ENCODE results near the gene AQP12A.
"Not testable (repeated sequence)": the region's sequence is repeated elsewhere in the genome, so short reads cannot be mapped to it uniquely, and the experiment has no call there.

The AQP12A gene

DNA sequence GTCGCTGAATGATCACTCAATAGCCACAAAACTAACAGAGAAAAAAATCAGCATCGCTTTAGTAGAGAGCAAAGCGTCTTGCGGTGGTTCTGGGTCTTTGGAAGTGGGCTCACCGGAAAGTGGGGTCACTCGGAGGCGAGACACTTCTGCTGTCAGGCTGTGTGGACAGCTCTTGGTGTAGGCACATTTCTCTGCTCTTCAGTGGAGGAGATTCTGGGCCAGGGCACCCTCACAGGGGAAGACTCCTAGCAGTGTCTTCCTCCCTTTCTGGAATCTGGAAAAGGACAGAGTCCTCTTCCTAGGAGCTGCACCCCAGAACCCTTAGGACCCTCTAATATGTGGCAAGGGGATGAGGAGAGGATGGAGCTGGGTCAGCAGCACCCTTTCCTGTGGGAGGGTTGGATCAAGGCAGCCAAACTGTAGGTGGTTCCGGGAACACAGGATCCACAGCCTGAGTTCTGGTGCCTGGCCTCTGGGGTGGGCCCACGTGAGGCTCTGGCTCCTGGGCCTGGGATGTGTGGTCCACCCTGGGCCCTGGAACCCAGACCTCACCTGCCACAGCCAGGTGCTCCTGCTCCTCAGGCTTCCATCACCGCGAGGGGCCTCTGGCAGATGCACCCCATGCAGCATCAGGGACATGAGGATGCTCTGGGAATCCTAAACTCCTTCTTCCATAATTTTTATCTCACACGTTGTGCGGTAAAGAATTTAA is 41.3 kb upstream of the AQP12A start:
- Histone ChIP-seq H2AFZ (ENCODE audit: low read length) (no peak overlapping the region), H2BK120ac (ENCODE audit: low read depth, low read length) (no peak overlapping the region), H3K27ac (replicated peaks; ENCODE audit: low read length) (no peak overlapping the region), H2AK5ac (ENCODE audit: low read depth, low read length) (no peak overlapping the region), H3K14ac (ENCODE audit: low read length) (no peak overlapping the region), H3K23ac (ENCODE audit: low read depth, low read length, poor library complexity) (no peak overlapping the region), H3K4me3 (ENCODE audit: low read length in 2 of 2) (no peak overlapping the region), H3K4me1 (ENCODE audit: control insufficient read depth in 2 of 2, insufficient read depth in 1 of 2, low read depth in 1 of 2, low read length in 2 of 2) (peaks cover 4 to 8% of the 10 kb centered on the region in 2 donors), H3K4ac (ENCODE audit: low read length) (no peak overlapping the region), H2BK12ac (ENCODE audit: low read length) (no peak overlapping the region), H3K9ac (ENCODE audit: low read depth, low read length, poor library complexity) (no peak overlapping the region), H3K4me2 (ENCODE audit: insufficient read depth, low read length, poor library complexity, severe bottlenecking) (no peak overlapping the region), H4K8ac (ENCODE audit: low read depth, low read length) (peak overlapping the region; percentile 75), H3K9me3 (replicated peaks in 1 of 2; ENCODE audit: control insufficient read depth in 2 of 2, insufficient read depth in 1 of 2, low read depth in 1 of 2, low read length in 2 of 2) (peaks cover 0 to 5% of the 10 kb centered on the region in 2 donors), H3K27me3 (ENCODE audit: control insufficient read depth in 3 of 3, insufficient read depth in 3 of 3, low read depth in 1 of 3, low read length in 3 of 3) (peaks cover 0 to 65% (median 0%) of the 10 kb centered on the region in 3 experiments), H3K18ac (ENCODE audit: low read length) (no peak overlapping the region), H3K36me3 (replicated peaks in 1 of 2; ENCODE audit: control insufficient read depth in 2 of 2, insufficient read depth in 2 of 2, low read length in 2 of 2) (no peaks in the 10 kb centered on the region), H2BK5ac (ENCODE audit: low read length) (no peak overlapping the region), H4K91ac (ENCODE audit: low read depth, low read length, poor library complexity) (no peak overlapping the region), H3K79me1 (ENCODE audit: low read depth, low read length) (no peaks in the 10 kb centered on the region), H2BK15ac (ENCODE audit: low read length) (no peak overlapping the region)
- WGBS, 2 donors (ENCODE audit: extremely low coverage in 2 of 2, insufficient read length in 2 of 2, insufficient replicate concordance in 1 of 2) = no CpG with 5 or more reads among the region's 13 CpGs
- DNase-seq (ENCODE audit: low spot score) = no peak

DNA sequence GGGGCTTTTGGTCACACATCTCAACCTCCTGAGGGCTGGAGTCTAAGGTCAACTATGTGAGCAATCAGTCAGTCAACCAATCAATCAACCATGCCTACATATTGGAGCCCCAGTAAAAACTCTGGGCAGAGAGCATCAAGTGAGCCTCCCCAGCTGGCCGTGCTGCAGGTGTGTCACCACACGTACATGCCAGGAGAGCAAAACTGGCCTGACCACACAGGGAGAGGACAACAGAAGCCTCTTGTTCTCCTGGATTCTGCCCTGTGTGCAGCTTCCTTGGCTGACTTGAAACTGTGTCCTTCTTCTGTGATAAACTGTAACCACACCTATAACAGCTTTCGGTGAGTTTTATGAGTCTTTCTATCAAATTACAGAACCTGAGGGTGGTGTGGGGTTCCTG is 40.5 kb upstream of the AQP12A start:
- H4K91ac ChIP-seq (ENCODE audit: low read depth, low read length, poor library complexity) = no peak overlapping the region
- H3K4me3 ChIP-seq (ENCODE audit: low read length in 2 of 2) = no peak overlapping the region
- H2AFZ ChIP-seq (ENCODE audit: low read length) = no peak overlapping the region
- no peak overlapping the region for H4K8ac ChIP-seq (ENCODE audit: low read depth, low read length)
- peaks cover 4 to 8% of the 10 kb centered on the region in 2 donors for H3K4me1 ChIP-seq (ENCODE audit: control insufficient read depth in 2 of 2, insufficient read depth in 1 of 2, low read depth in 1 of 2, low read length in 2 of 2)
- H2AK5ac ChIP-seq (ENCODE audit: low read depth, low read length) = no peak overlapping the region
- no peak for DNase-seq (ENCODE audit: low spot score)
- no peak overlapping the region for H2BK12ac ChIP-seq (ENCODE audit: low read length)
- no CpG with 5 or more reads among the region's 3 CpGs for WGBS, 2 donors (ENCODE audit: extremely low coverage in 2 of 2, insufficient read length in 2 of 2, insufficient replicate concordance in 1 of 2)
- no peak overlapping the region for H2BK15ac ChIP-seq (ENCODE audit: low read length)
- peaks cover 0 to 5% of the 10 kb centered on the region in 2 donors for H3K9me3 ChIP-seq (replicated peaks in 1 of 2; ENCODE audit: control insufficient read depth in 2 of 2, insufficient read depth in 1 of 2, low read depth in 1 of 2, low read length in 2 of 2)
- H3K4ac ChIP-seq (ENCODE audit: low read length) = no peak overlapping the region
- H3K36me3 ChIP-seq (replicated peaks in 1 of 2; ENCODE audit: control insufficient read depth in 2 of 2, insufficient read depth in 2 of 2, low read length in 2 of 2) = no peaks in the 10 kb centered on the region
- no peak overlapping the region for H3K18ac ChIP-seq (ENCODE audit: low read length)
- no peak overlapping the region for H3K27ac ChIP-seq (replicated peaks; ENCODE audit: low read length)
- H3K27me3 ChIP-seq (ENCODE audit: control insufficient read depth in 3 of 3, insufficient read depth in 3 of 3, low read depth in 1 of 3, low read length in 3 of 3) = peaks cover 0 to 67% (median 0%) of the 10 kb centered on the region in 3 experiments
- H2BK120ac ChIP-seq (ENCODE audit: low read depth, low read length) = no peak overlapping the region
- H3K4me2 ChIP-seq (ENCODE audit: insufficient read depth, low read length, poor library complexity, severe bottlenecking) = no peak overlapping the region
- no peaks in the 10 kb centered on the region for H3K79me1 ChIP-seq (ENCODE audit: low read depth, low read length)
- H3K23ac ChIP-seq (ENCODE audit: low read depth, low read length, poor library complexity) = no peak overlapping the region
- no peak overlapping the region for H3K14ac ChIP-seq (ENCODE audit: low read length)
- H2BK5ac ChIP-seq (ENCODE audit: low read length) = no peak overlapping the region
- no peak overlapping the region for H3K9ac ChIP-seq (ENCODE audit: low read depth, low read length, poor library complexity)

- Histone ChIP-seq H4K91ac (ENCODE audit: low read depth, low read length, poor library complexity) (no peak overlapping the region), H2AFZ (ENCODE audit: low read length) (peak overlapping the region; percentile 17), H2BK5ac (ENCODE audit: low read length) (no peak overlapping the region), H3K14ac (ENCODE audit: low read length) (no peak overlapping the region), H2BK15ac (ENCODE audit: low read length) (no peak overlapping the region), H3K4me2 (ENCODE audit: insufficient read depth, low read length, poor library complexity, severe bottlenecking) (no peak overlapping the region), H2BK12ac (ENCODE audit: low read length) (no peak overlapping the region), H3K18ac (ENCODE audit: low read length) (no peak overlapping the region), H3K4ac (ENCODE audit: low read length) (no peak overlapping the region), H3K27ac (replicated peaks; ENCODE audit: low read length) (no peak overlapping the region), H3K27me3 (ENCODE audit: control insufficient read depth in 3 of 3, insufficient read depth in 3 of 3, low read depth in 1 of 3, low read length in 3 of 3) (peaks cover 0 to 30% (median 2%) of the 10 kb centered on the region in 3 experiments), H2AK5ac (ENCODE audit: low read depth, low read length) (no peak overlapping the region), H3K4me1 (ENCODE audit: control insufficient read depth in 2 of 2, insufficient read depth in 1 of 2, low read depth in 1 of 2, low read length in 2 of 2) (no peaks in the 10 kb centered on the region), H3K9ac (ENCODE audit: low read depth, low read length, poor library complexity) (no peak overlapping the region), H3K23ac (ENCODE audit: low read depth, low read length, poor library complexity) (no peak overlapping the region), H3K9me3 (replicated peaks in 1 of 2; ENCODE audit: control insufficient read depth in 2 of 2, insufficient read depth in 1 of 2, low read depth in 1 of 2, low read length in 2 of 2) (peaks cover 0 to 3% of the 10 kb centered on the region in 2 donors), H3K79me1 (ENCODE audit: low read depth, low read length) (no peaks in the 10 kb centered on the region), H4K8ac (ENCODE audit: low read depth, low read length) (no peak overlapping the region), H3K4me3 (ENCODE audit: low read length in 2 of 2) (no peak overlapping the region), H2BK120ac (ENCODE audit: low read depth, low read length) (no peak overlapping the region), H3K36me3 (replicated peaks in 1 of 2; ENCODE audit: control insufficient read depth in 2 of 2, insufficient read depth in 2 of 2, low read length in 2 of 2) (no peaks in the 10 kb centered on the region)
- WGBS, 2 donors (ENCODE audit: extremely low coverage in 2 of 2, insufficient read length in 2 of 2, insufficient replicate concordance in 1 of 2) = no CpG with 5 or more reads among the region's 10 CpGs
- DNase-seq (ENCODE audit: low spot score) = no peak
These were observed 35.5 kb upstream of the AQP12A start for GRCh38 chr2:240655931-240656886.

DNA sequence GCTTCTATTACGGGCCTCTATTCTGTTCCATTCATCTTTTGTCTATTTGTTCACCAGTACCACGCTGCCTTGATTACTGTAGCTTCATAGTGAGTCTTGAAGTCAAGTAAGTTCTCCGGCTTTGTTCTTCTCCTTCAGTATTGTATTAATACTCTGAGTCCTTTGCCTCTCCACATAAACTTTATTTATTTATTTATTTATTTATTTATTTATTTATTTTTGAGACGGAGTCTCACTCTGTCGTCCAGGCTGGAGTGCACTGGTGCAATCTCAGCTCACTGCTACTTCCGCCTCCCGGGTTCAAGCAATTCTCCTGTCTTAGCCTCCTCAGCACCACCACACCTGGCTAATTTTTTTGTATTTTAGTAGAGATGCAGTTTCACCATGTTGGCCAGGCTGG is 31.8 kb upstream of the AQP12A start:
- not testable (repeated sequence) for H3K18ac ChIP-seq (ENCODE audit: low read length)

More for the DNA sequence above, 31.8 kb upstream of the AQP12A start:
- not testable (repeated sequence) for H3K9me3 ChIP-seq (replicated peaks in 1 of 2; ENCODE audit: control insufficient read depth in 2 of 2, insufficient read depth in 1 of 2, low read depth in 1 of 2, low read length in 2 of 2); H2BK15ac ChIP-seq (ENCODE audit: low read length); DNase-seq (ENCODE audit: low spot score); H3K4me2 ChIP-seq (ENCODE audit: insufficient read depth, low read length, poor library complexity, severe bottlenecking); H3K4me3 ChIP-seq (ENCODE audit: low read length in 2 of 2); H3K23ac ChIP-seq (ENCODE audit: low read depth, low read length, poor library complexity); H3K9ac ChIP-seq (ENCODE audit: low read depth, low read length, poor library complexity); H4K8ac ChIP-seq (ENCODE audit: low read depth, low read length); H2BK12ac ChIP-seq (ENCODE audit: low read length); H3K14ac ChIP-seq (ENCODE audit: low read length); H3K79me1 ChIP-seq (ENCODE audit: low read depth, low read length); H2AK5ac ChIP-seq (ENCODE audit: low read depth, low read length); H2AFZ ChIP-seq (ENCODE audit: low read length); H3K4me1 ChIP-seq (ENCODE audit: control insufficient read depth in 2 of 2, insufficient read depth in 1 of 2, low read depth in 1 of 2, low read length in 2 of 2); H3K36me3 ChIP-seq (replicated peaks in 1 of 2; ENCODE audit: control insufficient read depth in 2 of 2, insufficient read depth in 2 of 2, low read length in 2 of 2); H3K4ac ChIP-seq (ENCODE audit: low read length); H4K91ac ChIP-seq (ENCODE audit: low read depth, low read length, poor library complexity); H2BK5ac ChIP-seq (ENCODE audit: low read length); H2BK120ac ChIP-seq (ENCODE audit: low read depth, low read length); H3K27ac ChIP-seq (replicated peaks; ENCODE audit: low read length)
- no CpG with 5 or more reads among the region's 7 CpGs for WGBS, 2 donors (ENCODE audit: extremely low coverage in 2 of 2, insufficient read length in 2 of 2, insufficient replicate concordance in 1 of 2)
- H3K27me3 ChIP-seq (ENCODE audit: control insufficient read depth in 3 of 3, insufficient read depth in 3 of 3, low read depth in 1 of 3, low read length in 3 of 3) = peaks cover 0 to 21% (median 2%) of the 10 kb centered on the region in 3 experiments
